ENCODE results near the gene OR8A1.

The OR8A1 gene

DNA sequence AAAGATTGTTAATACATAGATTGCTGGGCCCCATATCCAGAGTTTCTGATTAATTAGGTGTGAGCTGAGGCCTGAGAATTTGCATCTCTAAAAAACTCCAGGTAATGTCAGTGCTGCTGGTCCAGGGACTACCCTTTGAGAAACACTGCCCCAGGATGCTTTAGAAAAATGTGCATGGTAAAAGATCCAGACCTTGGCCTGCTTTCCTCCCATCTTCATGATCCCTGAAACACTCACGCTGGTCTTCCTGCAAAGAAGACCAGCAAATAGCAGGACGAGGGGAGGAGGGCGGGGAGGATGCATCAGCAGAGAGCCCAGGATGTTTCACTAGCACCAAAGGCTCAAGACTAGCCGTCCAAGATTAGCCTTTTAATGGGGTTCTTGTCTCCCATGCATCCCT is at the start of gene OR8A1:
OR8A1 (plus strand) TSS at position 301 of the 400 bp plus-strand sequence. CDS start 123 bp downstream, outside the sequence.
- no peak for DNase-seq (ENCODE audit: low spot score)

DNA sequence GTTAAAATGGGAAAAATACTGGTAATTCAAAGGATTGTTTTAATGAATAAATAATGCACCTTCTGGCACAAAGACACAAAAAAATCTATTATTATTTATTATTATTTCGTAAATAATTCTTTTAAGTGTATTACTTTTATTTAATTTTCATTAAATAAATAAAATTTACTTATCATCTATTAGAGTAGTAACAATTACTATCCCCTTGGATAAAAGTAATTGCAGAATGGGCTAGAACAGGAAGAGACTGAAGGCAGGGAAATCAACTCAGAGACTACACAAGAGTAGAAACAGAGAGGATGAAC is 49.3 kb upstream of the OR8A1 start:
- no peak for DNase-seq (ENCODE audit: low spot score)

DNA sequence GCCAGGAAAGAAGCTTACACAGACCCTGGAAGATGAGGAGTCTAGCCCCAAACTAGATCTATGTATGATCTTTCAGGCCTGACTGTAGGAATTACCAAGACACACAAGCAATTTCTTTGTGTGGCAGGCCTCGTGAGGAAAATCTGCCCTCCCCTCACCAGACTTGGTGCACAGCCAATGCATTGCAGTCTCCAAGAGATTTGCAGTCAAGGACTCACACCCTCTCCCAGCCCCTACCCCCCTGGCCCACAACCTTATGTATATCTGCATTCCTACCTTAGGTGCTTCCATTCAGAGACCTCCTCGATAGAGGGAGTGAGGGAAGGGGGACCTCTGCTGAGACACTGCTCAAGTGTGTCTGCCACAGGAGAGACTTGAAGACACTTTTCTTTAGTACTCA is 36.2 kb upstream of the OR8A1 start:
- DNase-seq (ENCODE audit: low spot score) = no peak

DNA sequence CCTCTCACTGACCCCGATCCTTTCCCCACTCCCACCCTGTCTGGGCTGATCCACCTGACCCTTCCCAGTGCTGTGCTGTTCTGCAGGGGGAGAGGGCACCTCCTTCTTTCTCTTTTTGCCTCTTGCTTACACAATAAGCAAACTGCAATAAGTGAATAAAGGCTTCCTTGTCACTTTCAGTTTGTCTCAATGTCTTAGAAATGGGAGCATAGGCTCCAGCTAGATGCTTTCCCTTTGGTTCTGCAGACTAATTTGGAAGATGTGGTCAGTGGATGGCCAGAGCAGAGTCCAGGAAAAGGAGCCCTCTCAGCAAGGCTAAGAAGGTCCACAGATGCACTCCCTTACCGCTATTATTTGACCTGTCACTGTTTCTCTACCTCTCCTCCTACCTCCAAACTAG is 35.7 kb upstream of the OR8A1 start:
- no peak for DNase-seq (ENCODE audit: low spot score)

DNA sequence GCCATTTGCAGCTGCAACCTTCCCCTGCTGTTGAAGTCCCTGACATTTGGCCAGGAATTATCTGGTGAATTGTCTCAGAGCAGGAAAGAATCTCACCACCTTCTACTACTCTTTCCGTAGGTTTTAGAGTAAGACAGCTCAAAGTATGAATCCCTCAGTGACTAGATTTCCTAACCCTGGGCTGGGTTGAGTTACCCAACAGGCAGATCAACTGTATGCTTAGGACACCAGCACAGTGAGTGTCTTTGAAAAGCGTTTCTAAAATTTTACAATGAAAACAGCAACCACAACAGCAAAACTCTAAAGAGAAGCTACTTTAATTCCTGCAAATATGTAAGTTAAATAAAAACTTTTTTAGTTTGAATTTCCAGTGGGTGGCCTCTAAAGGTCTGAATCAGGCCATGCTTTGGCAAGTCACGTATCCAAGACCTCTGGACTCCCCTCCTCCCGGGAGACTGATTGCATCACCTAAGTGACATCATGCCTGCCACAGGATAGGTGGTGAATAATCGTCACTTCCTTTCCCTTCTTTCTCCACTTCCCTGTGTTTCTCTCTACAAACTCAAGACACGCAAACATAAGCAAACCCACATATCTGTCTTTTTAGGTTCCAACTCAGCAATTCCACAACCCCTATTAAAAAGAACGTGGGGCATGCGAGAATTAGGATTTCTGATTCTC is 34.1 kb upstream of the OR8A1 start:
- no peak for DNase-seq (ENCODE audit: low spot score)

DNA sequence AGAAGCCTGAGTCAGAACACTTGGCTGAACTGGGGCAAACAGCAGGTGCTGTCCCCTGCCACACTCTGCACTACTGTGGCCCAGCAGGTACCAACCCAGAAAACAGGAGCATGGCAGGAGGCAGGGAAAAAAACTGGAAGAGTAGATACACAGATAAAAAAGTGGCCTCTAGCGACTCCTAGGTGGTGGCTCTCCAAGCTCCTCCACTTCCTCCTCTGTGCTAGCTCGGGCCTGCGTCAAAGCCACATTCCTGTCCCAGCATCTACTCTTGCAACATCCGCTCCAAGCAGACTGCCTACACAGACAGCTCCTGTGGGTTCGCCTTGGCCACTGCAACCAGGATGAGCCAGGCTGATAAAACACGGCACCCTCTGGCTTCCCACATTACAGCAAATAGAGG is 33.3 kb upstream of the OR8A1 start:
- DNase-seq (ENCODE audit: low spot score) = peak; percentile 57

DNA sequence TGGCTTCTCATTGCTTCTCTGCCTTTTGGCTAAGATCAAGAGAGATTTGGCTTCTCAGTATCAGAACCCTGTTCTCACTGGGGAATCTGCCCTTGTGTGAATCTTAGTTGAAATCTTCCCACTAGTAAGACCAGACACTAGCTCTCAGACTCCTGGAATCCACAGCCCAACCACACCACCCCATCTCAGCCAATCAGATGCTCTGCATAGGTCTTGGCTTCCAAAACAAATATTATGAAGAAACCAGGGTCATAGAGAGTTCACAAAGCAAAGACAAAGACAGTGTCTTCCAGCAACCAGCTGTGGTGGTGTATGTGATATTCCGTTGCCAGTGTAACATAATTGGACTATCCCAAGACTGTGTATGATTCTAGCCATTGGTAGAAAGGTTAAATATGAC is 31.8 kb upstream of the OR8A1 start:
- DNase-seq (ENCODE audit: low spot score) = no peak

DNA sequence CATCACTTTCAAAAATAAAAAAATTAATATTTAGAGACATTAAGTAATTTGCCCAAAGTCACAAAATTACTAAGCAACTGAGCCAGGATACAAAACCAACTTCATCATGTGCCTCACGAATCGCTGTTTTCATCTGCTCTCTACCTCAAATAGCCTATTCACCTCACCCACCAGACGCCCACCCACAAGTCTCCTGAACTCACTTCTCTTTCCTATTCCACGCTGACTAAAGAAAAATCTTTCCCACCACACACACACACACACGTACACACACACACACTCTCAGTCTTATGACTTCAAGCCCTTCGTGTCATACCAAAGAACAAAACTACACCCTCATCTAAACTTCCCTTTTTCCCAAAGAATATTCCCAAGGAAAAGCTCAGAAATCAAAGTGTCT is 28.6 kb upstream of the OR8A1 start:
- DNase-seq (ENCODE audit: low spot score) = no peak

DNA sequence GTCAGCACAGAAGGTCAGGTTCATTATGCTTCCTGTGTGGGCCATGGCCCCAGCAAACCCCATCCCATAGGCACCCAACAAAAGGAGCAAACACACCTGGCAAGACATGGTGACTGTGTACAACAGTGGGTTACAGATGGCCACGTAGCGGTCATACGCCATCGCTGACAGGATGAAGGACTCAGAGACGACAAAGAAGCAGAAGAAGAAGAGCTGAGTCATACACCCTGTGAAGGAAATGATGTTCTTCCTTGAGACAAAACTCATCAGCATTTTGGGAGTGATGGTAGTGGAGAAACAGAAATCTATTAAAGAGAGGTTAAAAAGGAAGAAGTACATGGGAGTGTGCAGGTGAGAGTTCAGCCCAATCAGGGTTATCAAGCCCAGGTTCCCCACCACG is 26.7 kb upstream of the OR8A1 start:
- no peak for DNase-seq (ENCODE audit: low spot score)

DNA sequence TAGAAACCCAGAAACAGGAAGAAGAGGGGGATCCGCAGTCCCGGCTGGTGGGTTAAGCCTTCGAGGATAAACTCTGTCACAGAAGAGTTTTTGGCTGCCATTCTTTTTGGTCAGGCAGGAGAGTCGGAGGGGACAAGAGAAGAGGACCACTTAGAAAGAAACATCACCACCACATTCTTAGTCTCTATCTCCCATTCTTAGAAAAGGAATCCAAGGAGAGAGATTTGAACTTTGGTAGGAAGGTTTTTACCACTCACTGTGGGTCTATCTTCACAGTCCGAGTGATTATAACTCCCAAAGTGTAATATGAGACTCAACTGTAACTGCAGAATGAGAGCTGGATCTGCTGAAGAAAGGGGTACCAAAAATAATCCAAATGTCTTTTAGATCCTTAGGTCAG is 26.2 kb upstream of the OR8A1 start, which contains the start of gene OR8B12:
OR8B12 (minus strand) TSS at position 101 of the 400 bp plus-strand sequence; CDS start at position 101, 0 bp downstream.
- no peak for DNase-seq (ENCODE audit: low spot score)

DNA sequence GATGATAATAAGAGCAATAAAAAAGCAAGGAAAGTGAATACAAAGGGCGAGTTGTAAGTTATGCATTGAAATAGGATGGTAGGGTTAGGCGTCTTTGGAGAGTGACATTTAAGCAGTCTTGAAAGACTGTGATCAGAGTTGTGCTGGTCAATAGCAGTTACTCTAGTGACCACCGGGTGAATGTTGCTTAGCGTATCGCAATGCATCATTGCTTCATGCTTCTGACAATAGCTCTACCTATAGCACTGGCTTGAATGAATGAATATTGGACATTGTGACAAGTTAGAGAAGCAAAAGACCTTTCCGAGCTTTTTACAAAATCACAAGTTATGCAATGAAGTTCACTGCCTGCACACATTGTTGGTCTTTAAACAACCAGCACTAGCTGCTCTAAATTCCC is 18.6 kb upstream of the OR8A1 start:
- DNase-seq (ENCODE audit: low spot score) = no peak

DNA sequence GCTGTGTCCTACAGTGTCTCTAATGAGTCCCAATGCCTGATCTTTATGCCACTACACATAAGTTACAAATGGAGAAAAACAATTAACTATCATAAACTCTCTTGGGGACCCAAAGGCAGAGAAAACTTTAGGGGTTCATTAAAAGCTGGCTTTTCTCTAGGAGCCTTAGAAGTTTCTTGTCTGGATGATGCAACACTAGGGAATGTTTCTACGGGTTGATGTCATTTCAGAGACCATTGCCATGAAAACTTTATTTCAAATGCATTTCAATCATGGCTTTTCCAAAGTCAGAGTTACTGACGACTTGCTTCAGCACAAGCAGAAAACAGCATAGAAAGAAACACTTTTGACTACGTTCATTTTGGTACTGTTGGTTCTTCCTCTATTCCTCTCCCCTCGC is 17.8 kb upstream of the OR8A1 start:
- no peak for DNase-seq (ENCODE audit: low spot score)

DNA sequence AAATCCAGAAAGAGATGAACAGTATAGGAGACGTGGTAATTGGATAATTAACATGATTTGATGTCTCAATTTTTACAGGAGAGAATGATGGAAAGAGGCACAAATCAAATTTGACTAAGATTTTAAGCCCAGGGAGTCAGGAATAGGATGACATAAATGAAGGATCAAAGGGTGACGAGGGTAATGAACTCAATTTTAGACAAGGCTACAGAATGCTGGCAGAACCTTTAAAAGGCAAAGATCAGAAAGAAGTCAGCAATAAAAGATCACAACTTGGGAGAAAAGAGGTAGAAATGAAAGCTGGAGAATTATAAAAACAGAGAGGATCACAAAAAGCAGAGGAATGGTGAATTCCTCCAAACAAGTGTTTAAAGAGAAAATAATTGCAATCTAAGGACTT is 13.0 kb upstream of the OR8A1 start:
- DNase-seq (ENCODE audit: low spot score) = no peak

DNA sequence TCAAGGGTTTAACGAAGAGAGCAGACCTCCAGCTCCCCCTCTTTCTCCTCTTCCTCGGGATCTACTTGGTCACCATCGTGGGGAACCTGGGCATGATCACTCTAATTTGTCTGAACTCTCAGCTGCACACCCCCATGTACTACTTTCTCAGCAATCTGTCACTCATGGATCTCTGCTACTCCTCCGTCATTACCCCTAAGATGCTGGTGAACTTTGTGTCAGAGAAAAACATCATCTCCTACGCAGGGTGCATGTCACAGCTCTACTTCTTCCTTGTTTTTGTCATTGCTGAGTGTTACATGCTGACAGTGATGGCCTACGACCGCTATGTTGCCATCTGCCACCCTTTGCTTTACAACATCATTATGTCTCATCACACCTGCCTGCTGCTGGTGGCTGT is 363 bp downstream of the OR8A1 start:
- DNase-seq (ENCODE audit: low spot score) = no peak

DNA sequence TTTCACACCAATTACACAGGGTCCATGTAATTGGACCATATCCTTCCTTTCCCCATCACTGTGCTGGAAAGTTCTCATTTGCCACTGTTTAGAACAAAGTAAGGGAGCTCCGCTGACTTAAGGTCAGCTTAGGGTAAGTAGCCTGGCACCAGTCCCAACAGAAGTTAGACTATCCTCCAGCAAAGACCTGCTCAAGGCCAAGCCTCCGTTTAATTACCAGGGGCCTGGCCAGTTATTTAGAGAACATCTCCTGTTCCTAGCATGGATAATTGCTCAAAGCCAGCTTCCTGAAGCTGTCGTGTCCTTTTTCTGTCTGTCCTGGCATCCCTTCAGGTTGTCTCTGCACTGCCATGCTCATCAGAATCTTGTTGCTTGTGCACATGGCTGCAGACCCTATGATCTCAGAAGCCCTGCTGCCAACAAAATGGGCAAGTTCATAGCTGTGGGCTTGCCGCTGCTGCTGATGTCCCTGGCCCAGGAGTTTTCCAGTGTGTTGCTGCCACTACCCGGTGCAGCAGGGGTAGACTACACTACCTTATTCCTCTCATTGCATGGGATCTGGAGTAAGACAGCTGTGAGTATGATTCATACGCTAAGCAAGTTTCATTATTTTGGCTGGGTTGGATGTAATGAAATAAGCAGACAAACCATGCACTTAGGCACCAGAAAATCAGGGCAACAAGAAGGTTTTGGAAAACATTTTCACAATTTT is 8.1 kb downstream of the OR8A1 start:
- no peak for DNase-seq (ENCODE audit: low spot score)

DNA sequence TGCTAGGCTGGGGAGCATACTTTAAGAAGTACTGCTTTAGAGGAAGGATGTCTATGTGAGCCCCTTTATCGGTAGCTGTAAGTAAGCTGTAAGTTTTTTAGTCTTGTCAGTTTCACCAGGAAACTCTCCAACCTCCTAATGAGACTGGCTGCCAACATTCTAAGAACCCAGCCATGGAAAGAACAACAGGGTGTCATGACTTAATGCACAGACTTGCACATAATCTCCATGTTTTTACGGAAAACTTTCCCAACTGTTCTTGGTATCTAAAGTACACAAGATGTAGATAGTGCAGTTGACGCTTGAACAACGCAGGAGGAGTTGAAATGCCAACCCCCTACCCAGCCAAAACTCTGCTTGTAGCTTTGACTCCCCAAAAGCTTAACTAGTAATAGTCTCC is 9.0 kb downstream of the OR8A1 start:
- DNase-seq (ENCODE audit: low spot score) = no peak

DNA sequence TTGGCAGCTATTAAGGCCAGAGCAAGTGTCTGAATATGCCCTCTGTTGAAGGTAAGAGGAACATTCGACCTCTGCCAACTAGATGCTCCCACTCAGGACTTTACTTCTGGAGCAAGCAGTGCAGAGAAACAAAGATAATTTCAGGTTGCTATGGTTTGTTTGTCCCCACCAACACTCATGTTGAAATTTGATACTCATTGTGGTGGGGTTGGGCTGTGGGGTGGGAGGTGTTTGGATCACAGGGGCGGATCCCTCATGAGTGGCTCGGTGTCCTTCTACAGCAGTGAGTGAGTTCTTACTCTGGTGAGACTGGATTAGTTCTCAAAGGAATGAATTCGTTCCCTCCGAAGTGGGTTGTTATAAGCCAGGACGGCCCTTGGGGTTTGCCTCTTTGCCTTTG is 12.0 kb downstream of the OR8A1 start:
- DNase-seq (ENCODE audit: low spot score) = no peak

DNA sequence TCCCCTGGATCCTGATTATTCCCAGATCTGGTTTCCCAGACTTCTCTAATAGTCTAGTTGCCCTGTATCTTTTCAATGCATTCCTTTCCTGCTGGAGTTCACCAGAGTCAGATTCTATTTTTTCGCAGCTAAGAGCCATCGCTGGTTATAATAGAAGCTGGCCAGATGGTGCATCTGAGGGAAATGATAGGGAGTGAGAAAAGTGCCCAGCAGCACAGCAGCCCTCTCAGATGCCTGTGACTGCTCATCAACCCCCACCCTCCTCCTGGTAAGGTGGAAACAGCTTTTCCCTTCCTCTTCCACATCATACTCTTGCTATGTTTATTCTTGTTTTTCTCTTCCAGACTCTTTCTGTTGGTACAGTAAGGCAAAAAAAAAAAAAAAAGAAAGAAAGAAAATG is 12.8 kb downstream of the OR8A1 start:
- no peak for DNase-seq (ENCODE audit: low spot score)

DNA sequence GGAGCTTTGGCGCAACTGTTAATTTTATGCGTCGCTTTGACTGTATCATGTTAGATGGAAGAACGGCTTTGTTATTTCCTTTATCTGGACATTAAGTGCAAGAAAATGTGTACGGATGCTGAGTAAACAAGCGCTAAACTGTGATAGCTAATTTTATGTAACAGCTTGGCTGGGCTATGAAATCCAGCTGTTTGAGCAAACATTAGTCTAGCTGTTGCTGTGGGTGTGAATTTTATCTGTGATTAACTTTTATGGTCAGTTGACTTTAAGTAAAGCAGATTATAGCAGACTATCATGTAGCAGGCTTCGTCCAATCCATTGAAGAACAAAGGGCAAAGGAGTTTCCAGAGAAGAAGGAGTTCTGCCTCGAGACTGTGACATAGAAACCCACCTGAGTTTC is 14.0 kb downstream of the OR8A1 start:
- no peak for DNase-seq (ENCODE audit: low spot score)

DNA sequence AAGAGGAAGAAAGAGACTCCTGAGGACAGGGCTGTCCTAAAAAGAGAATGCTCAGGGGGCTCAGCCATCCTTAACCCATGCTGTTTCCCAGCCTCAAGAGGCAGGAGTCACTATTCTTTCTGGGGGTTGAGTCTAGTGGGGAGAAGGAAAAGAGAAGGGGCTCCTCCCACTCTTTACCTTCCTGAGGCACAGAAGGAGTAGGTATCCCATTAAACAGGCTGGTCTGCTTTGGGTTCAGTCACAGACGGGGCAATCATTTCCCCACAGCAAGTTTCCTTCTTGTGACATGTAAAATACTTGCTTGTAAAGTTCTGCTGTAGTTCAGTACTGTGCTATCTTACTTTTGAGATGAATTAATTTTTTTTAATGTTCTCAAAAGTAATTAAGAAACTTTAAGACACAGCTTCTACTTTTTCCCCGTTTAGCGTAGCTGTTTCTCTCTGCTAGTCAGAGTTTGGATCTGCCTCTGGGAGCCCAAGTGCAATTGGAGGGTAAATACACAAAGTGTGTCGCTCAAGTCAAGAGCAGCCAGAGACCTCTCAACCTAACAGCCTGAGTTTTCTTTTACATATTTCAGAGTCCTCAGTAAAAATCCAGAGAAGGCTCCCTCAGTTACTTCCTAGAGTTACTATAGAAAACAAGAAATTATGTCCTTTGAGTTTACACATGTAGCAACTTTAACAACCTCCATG is 15.0 kb downstream of the OR8A1 start:
- no peak for DNase-seq (ENCODE audit: low spot score)

DNA sequence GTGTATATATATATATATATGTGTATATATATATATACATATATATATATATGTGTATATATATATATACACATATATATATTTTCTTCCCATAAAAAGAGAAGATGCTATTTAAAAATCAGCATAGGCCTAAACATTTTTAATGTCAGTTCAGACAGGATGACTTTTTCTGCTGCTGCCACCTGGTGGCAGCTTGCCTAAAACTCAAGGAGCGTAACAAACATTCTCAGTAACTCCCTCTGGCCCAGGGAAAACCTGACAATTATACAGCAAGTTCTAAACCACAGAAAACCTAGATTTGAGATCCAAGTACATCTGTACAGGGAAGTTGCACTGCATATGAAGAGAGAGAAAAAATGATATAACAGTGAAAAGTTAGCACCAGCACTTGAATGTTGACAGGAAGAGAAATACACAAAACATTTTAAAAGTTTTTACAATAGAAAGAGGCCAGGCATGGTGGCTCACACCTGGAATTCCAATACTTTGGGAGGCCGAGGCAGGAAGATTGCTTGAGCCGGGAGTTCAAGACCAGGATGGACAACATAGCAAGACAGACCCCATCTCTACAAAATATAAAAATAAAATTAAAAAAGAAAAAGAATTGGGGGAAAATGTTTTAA is 16.6 kb downstream of the OR8A1 start:
- DNase-seq (ENCODE audit: low spot score) = peak; percentile 56

DNA sequence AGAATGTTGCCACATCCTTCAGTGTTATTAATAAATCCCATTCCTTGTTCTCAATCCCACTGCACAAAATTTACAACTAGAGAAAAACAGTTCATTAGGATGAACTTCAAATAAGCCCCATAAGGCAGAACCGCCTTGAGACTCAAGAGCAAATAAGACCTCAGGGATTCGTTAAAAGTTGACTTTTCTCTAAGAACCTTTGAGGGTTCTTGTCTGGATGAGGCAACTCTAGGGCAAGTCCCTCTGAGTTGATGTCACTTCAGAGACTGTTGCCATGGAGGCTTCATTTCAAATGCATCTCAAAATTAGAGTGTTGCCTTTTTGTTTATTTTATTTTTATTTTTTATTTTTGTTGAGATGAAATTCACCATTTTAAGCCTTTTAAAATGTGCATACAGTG is 21.6 kb downstream of the OR8A1 start:
- no peak for DNase-seq (ENCODE audit: low spot score)

DNA sequence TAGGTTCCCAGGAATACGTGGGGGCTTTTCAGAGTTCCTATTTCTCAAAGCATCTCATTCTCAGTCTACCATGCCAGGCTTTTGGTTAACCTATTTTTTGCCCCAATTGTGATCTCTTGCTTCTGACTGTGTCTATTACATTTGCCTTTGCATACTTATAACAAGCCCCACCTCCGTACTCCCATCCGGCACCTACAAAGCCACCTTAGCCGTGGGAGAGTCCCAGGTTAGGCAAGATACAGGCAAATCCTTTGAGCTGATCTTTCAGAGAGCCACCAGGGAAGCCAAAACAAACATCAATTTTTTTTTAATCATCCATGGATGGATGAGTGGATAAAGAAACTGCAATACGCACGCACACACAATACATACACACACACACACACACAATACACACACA is 22.8 kb downstream of the OR8A1 start:
- no peak for DNase-seq (ENCODE audit: low spot score)

All from ecto neural progenitor cell (in vitro differentiated cells).